Erythroblast (primary cell): ENCODE data around the gene EXOSC1.

Source experiments
- DNase-seq, 2 experiments: peaks; one replicate each; lab custom pipeline; 2025; lab: John Stamatoyannopoulos, UW
- GATA1 ChIP-seq: IDR thresholded peaks from 2 replicates; pipeline ENCODE4 v1.6.1; 2011; ENCODE audit warnings: low read depth, mild to moderate bottlenecking, control low read depth, low read length, moderate library complexity
- POLR2A ChIP-seq: IDR thresholded peaks from 2 replicates; pipeline ENCODE4 v1.6.1; 2011; ENCODE audit warnings: mild to moderate bottlenecking, low read length

Gene EXOSC1

DNA sequence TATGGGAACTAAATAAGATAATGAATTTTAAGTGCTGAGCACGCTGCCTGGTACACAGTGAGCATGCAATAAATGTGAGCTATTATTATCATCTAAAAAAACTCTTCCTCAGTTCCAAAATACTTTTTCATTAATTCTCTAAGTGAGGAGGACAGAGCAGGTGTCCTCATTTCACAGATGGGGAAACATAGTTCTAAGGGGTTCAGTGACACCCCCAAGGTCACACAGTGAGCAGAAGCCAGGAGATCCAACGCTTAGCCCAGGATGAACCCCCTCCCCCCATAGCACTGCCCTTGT, 37.9 kb downstream of the EXOSC1 start:
- TF ChIP-seq GATA1: no peak
- no peak for TF ChIP-seq POLR2A
- DNase-seq: no peak

DNA sequence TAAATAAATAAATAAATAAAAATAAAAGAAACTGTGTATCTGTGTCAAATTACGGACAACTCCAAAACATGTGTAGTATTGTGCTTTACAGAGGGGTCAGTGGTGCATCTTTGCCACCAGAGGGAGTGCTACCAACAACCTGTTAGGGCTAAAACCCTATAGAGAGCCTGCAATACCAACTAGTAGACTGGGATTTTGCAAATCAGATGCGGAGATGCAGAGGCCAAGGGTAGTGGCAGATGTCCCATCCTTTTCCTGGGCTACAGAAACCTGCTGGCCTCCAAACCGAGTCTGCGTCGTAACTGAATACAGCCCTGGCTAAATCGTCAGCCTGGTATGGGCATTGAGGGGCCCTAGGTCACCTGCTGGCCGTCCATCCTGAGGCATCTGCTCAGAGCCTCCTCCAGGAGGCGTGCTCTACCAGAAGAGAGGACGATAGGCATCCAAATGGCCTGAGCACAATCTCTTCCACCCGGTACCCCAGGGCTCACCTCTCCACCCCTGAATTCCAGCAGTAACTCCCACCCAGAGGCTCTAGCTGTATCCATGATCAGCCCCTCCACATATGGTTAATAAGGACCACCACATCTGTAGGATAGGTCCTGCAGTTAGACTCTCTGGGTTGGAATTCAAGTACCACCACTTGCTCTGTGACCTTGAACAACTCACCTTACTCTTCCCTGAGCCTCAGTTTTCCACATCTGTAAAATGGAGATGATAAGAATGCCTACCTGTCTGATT, 38.4 kb downstream of the EXOSC1 start:
- no peak for TF ChIP-seq GATA1
- TF ChIP-seq POLR2A: no peak
- DNase-seq: peak; percentile 81 to 82

DNA sequence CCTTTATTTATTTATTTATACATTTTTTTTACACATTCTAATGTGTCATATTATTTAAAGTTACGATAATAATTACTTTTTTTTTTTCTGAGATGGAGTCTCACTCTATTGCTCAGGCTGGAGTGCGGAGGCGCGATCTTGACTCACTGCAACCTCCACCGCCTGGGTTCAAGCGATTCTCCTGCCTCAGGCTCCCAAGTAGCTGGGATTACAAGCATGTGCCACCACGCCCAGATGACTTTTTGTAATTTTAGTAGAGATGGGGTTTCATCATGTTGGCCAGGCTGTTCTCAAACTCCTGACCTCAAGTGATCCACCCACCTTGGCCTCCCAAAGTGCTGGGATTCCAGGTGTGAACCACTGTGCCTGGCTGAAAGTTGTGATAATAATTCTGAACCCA, 39.3 kb downstream of the EXOSC1 start:
- DNase-seq: peak; percentile 21 to 54

DNA sequence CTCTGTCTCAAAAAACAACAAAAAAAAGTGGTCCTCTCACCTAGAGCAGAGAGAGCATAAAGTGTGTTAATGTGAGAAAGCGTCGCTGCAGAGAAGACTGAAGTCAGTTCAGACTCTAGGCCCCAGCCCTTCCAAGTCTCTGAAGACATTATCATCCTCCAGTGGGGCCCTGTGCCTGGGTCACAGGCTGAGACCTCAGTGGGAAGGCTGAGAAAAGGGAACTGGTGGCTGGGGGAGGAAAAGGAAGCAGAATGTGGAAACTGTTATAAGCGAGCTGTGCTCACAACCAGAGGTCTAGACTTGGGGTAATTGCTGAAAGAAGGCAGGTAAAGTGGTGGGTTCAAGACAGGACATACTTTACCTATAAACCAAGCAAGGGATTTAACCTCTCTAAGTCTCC, 39.7 kb downstream of the EXOSC1 start:
- DNase-seq: peak in 1 of 2 experiments; percentile 35
- TF ChIP-seq GATA1 (no peak), POLR2A (no peak)

DNA sequence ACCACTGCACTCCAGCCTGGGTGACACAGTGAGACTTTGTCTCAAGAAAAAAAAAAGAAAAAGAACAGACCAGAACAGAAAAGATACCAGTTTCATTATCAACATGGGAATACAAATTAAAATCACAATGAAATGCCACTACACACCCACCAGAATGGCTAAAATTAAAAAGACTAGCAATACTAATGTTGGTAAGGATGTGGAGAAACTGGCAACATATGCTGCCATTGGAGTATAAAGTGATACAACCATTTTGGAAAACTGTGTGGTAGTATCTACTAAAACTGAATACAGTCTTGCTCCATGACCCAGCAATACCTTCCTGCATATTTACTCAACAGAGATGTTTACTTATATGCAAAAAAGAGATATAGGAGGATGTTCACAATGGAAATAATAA, 41.8 kb downstream of the EXOSC1 start:
- DNase-seq: no peak
- no peak for TF ChIP-seq POLR2A
- no peak for TF ChIP-seq GATA1

DNA sequence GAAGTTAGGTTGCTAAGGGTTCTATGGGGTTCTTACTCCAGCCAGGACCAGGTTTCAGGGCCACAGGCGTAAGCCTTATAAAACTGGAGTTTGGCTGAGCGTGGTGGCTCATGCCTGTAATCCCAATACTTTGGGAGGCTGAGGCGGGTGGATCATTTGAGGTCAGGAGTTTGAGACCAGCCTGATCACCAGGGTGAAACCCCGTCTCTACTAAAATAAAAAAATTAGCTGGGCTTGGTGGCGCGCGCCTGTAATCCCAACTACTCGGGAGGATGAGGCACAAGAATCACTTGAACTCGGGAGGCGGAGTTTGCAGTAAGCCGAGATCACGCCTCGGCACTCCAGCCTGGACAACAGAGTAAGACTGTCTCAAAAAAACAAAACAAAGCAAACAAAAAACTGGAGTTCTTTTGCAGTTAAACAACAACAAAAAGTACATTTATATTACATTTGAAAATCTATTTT, 44.3 kb downstream of the EXOSC1 start:
- DNase-seq: no peak
- TF ChIP-seq GATA1 (no peak), POLR2A (peak; percentile 4)

DNA sequence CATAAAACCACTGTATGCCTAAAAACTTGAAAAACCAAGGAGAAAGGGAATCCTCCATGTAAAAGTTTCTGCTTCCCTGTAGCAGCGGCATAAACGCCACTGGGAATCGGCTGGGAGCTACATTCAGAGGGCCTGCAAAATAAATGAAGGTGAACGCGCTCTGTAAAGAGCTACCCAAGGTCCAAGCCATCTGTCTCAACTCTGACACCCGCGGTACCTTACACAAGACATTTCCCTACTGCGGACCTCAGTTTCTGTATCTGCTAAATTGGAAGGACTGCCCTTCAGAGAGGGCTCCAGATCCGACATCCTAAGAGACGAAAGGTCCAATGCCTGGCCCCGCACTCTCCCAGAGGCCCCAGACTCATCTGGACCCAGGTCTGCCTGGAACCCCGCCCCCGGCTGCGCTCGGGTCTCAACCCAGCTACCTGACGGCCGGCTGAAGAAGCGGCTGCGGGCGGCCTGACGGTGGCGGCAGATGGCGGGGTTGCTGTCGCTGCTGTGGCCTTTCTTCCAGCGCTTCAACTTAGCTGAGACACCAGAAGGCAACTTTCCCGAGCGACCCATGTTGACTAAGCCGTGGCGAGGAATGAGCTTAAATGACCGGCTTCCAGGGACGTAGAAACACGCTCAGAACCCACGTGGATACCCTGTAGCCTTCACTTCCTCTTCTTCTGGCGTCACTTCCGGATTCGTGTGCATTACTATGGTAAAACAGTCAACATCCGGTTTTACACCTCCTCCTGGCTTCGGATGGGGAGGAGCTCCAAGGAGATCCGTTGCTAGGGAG, 44.9 kb downstream of the EXOSC1 start, which contains the start of gene RRP12:
Gene RRP12, minus strand, starts transcription at position 676 of the 790 bp plus-strand sequence. Its CDS starts 109 bp downstream, at position 567.
- DNase-seq: peak; percentile 94 to 96
- no peak for TF ChIP-seq GATA1
- TF ChIP-seq POLR2A: peak; percentile 76

DNA sequence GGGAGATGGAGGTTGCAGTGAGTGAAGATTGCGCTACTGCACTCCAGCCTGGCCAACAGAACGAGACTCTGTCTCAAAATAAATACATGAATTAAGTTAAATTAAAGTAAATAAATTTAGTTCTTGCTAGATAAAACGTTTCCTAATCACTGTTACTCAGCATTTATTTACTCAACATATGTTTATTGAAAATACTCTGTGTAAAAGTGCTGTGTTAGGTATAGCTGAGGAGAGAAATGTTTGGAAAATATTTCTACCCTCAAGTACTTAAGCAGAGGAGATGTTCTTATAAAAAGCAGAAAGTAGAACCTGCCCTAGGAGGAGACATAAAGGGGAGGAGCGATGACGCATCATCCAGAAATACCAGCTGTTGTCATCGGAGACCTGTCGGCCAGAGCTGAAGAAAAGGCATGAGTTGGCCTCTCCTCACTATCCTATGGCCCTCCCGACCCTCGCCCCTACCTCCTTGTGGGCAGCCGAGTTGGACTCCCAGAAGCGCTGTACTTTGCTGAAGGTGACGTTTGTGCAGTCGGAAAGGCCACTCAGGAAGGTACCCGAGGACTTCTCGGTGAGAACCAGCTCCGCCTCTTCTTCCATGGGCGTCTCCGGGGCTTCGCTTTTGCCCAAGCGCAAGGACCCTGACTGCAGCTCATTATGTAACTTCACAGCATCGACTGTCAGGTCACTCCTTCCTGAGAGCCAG, 45.8 kb downstream of the EXOSC1 start:
- DNase-seq: peak; percentile 76 to 85
- TF ChIP-seq GATA1: no peak
- no peak for TF ChIP-seq POLR2A

DNA sequence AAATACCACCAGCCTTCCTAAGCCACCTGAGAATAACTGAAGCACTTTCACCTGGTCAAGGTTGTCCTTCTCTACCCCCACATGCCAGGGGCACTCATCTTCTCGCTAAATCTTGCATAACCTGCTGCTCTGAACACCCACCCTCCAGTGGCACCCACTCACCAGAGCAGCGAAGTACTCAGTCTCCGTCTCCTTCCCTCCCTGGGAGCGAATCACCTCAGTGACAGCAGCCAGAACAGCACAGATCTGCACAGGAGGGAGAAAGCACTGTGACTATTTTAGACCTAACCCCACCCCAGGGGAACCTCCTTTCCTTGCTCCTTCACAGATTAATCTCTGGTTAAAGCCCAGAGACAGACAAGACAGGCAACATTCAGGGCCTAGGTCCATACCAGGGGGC, 49.8 kb downstream of the EXOSC1 start:
- TF ChIP-seq GATA1: no peak
- TF ChIP-seq POLR2A: no peak
- no peak for DNase-seq

DNA sequence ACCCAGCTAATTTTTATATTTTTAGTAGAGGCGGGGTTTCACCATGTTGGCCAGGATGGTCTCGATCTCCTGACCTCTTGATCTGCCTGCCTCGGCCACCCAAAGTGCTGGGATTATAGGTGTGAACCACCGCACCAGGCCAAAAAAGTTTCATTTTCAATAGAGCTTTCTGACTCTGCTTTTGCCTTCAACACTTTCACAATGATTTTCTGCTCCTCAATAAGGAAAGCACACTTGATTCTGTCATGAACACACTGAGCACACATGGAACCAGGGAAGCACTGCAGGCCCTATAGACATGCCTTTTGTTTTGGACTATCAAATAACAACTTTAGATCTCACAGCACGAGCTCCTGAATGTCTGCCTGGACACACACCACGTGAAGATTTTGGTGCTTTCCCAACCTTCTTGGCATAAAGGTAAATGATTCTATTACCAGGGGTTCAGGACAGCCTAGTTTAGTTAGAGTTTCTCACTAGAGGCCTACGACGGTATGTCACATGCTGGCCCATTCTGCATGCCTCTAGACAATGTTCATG, 52.7 kb downstream of the EXOSC1 start:
- TF ChIP-seq GATA1: no peak
- no peak for TF ChIP-seq POLR2A

DNA sequence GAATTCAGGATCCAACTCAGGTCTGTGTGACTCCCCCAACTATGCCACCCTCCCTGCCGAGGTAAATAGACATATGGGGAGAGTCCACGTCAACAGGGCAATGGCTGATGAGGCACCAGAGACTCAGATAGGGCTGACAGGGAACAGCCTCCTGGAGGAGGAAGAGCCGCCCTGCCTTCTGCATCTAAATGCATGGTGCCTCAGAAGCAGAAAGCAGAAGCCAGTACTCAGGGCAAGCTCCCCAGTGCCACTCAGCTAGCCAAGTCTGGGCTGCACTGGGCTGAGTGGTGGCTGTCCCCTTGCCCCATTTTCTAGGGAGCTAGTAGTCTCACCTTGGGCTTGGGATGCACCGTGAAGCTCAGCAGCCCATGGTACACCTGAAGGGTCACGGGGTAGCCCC, 55.7 kb downstream of the EXOSC1 start:
- TF ChIP-seq GATA1 (no peak), POLR2A (no peak)
- DNase-seq: no peak

More for the DNA sequence above, 52.7 kb downstream of the EXOSC1 start:
- no peak for DNase-seq

DNA sequence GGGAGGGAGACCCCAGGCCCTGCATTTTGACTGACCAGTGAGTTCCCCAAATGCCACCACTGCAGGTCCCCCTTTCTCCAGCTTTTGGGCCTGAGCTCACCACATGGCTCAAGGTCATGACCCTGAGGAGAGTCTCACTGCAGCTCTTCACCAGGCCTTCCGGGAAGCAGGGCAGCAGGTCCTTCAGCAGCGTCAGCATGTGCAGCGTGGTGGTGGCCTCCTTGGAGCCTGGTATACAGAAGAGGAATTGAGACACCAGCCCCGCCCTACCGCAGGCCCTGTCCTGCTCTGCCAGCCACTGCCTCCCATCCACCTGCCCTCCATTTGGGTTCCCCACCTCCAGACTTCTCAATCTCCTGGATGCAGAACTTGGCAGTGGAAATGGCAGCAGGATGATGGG, 57.7 kb downstream of the EXOSC1 start:
- DNase-seq: no peak
- TF ChIP-seq POLR2A: no peak
- no peak for TF ChIP-seq GATA1
